HL-60 (cell line): ENCODE data around the gene OLR1.

ENCODE experiments used
- DNase-seq, 2 experiments: peaks; one replicate each; pipeline ENCODE4 v3.0.0-alpha.2; 2010 to 2020; ENCODE audit warnings: low read depth in 1 of 2, low spot score in 1 of 2
- H3K27ac ChIP-seq: fragments of 250-450 bp; sonication (Bioruptor Pico); replicated peaks from 2 replicates; pipeline ENCODE4 v1.5.1; 2020; ENCODE audit warnings: mild to moderate bottlenecking, moderate library complexity
- H3K27me3 ChIP-seq: fragments of 250-450 bp; sonication (Bioruptor Pico); 2 replicates; pipeline ENCODE4 v1.5.1; 2021; ENCODE audit warnings: mild to moderate bottlenecking, moderate library complexity; ENCODE audit not compliant: insufficient read depth, poor library complexity, severe bottlenecking
- H3K4me3 ChIP-seq: replicated peaks from 2 replicates; pipeline ENCODE4 v1.5.1; 2011; ENCODE audit warnings: mild to moderate bottlenecking, control low read depth, low read length; ENCODE audit not compliant: insufficient read depth
- GABPA ChIP-seq: IDR thresholded peaks from 2 replicates; pipeline ENCODE4 v1.6.1; 2012; ENCODE audit warnings: low read depth
- POLR2AphosphoS5 ChIP-seq: IDR thresholded peaks from 2 replicates; pipeline ENCODE4 v1.6.1; 2012; ENCODE audit warnings: low read depth
- SPI1 ChIP-seq: IDR thresholded peaks from 2 replicates; pipeline ENCODE4 v1.6.1; 2012; ENCODE audit warnings: low read depth, mild to moderate bottlenecking, borderline replicate concordance
- TF ChIP-seq, protein P1 (sequence below): IDR thresholded peaks from one replicate; pipeline ENCODE4 v1.5.1; 2011; ENCODE audit warnings: low read length, control low read depth, inconsistent platforms; ENCODE audit not compliant: insufficient read depth
- TF ChIP-seq, protein P2 (sequence below): IDR thresholded peaks from 2 replicates; pipeline ENCODE4 v1.6.1; 2012; ENCODE audit warnings: low read depth; ENCODE audit not compliant: insufficient replicate concordance

The OLR1 gene

DNA sequence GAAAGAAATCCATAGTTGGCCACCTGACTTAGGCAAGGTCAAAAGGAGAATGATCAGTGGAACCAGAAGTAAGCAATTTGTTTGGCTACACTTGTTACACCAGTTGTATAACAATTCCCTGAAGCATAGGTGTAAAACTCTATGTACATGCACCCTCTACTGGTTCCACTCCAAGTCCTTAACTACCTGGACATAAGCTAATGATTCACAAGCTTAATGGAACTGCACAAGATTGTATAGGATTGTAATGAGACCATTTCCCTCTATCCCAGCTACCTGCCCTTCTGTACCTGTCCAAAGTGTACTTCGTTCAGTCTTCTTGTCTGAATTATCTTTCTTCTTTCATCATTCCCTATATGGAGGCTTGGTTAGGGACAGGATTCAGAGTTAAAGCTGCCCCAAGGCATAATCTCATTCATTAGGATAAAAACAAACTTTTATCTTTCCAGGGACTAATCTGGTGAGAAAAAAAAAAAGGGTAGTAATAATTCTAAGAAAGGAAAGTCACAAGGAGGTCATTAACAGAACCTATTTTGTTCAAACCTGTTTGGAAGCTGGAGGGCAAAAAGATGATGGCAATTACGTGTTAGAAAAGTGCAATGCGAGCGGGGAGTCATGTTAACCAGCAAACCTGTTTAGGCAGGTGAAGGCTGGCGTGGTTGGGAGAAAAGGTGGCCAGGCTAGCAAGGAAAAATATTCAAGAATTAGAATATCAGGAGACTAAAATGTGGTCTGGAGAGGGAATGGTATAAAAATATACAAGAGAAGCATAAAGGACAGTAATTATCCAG, 4.1 kb upstream of the OLR1 start:
- no peak for TF ChIP-seq GABPA
- DNase-seq: no peak

DNA sequence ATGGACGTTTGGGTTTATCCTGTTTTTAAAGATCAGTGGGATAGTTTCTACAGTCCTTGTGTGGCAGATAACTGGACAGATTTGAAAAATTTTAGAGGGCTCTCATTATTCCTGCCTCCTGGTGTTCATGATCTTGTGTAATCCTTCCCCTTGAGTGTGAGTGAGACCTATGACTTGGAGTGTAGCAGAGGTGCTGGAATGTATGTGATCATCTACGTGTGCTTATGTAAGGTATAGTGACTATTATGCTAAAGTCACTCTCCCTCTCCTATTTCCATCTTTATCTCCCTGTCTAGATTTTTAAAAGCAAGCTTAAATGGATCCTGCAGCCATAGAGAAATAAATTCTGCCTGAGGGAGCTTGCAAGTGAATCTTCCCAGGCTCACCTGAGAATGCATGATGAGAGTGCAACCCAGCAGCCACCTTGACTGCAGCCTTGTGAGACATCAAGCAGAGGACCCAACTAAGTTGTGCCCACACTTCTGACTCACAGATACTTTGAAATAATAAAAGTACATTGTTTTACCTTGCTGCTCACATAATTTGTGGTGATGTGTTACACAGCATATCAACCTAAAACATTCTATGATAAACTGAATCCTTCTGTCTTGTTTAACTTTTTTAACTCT, 3.2 kb upstream of the OLR1 start:
- TF ChIP-seq GABPA (no peak), SPI1 (no peak), POLR2AphosphoS5 (no peak)
- TF ChIP-seq, protein P1, sequence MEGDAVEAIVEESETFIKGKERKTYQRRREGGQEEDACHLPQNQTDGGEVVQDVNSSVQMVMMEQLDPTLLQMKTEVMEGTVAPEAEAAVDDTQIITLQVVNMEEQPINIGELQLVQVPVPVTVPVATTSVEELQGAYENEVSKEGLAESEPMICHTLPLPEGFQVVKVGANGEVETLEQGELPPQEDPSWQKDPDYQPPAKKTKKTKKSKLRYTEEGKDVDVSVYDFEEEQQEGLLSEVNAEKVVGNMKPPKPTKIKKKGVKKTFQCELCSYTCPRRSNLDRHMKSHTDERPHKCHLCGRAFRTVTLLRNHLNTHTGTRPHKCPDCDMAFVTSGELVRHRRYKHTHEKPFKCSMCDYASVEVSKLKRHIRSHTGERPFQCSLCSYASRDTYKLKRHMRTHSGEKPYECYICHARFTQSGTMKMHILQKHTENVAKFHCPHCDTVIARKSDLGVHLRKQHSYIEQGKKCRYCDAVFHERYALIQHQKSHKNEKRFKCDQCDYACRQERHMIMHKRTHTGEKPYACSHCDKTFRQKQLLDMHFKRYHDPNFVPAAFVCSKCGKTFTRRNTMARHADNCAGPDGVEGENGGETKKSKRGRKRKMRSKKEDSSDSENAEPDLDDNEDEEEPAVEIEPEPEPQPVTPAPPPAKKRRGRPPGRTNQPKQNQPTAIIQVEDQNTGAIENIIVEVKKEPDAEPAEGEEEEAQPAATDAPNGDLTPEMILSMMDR: no peak
- TF ChIP-seq, protein P2, sequence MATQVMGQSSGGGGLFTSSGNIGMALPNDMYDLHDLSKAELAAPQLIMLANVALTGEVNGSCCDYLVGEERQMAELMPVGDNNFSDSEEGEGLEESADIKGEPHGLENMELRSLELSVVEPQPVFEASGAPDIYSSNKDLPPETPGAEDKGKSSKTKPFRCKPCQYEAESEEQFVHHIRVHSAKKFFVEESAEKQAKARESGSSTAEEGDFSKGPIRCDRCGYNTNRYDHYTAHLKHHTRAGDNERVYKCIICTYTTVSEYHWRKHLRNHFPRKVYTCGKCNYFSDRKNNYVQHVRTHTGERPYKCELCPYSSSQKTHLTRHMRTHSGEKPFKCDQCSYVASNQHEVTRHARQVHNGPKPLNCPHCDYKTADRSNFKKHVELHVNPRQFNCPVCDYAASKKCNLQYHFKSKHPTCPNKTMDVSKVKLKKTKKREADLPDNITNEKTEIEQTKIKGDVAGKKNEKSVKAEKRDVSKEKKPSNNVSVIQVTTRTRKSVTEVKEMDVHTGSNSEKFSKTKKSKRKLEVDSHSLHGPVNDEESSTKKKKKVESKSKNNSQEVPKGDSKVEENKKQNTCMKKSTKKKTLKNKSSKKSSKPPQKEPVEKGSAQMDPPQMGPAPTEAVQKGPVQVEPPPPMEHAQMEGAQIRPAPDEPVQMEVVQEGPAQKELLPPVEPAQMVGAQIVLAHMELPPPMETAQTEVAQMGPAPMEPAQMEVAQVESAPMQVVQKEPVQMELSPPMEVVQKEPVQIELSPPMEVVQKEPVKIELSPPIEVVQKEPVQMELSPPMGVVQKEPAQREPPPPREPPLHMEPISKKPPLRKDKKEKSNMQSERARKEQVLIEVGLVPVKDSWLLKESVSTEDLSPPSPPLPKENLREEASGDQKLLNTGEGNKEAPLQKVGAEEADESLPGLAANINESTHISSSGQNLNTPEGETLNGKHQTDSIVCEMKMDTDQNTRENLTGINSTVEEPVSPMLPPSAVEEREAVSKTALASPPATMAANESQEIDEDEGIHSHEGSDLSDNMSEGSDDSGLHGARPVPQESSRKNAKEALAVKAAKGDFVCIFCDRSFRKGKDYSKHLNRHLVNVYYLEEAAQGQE: no peak

More for the DNA sequence above, 4.1 kb upstream of the OLR1 start:
- Histone ChIP-seq H3K27me3 (no peaks in the 10 kb centered on the region), H3K4me3 (no peak overlapping the region), H3K27ac (no peak overlapping the region)

GRCh38 chr12:10170216-10170615, 1.7 kb downstream of the OLR1 start:
- DNase-seq: peak; percentile 40 to 47
- Histone ChIP-seq H3K27ac (peak overlapping the region; percentile 4; the same call in 1 of the 2 replicates), H3K4me3 (no peak overlapping the region), H3K27me3 (no peaks in the 10 kb centered on the region)
- TF ChIP-seq, protein P1: no peak
- TF ChIP-seq GABPA (no peak), SPI1 (no peak), POLR2AphosphoS5 (no peak)
- TF ChIP-seq, protein P2: no peak

More for the DNA sequence above, 3.2 kb upstream of the OLR1 start:
- Histone ChIP-seq H3K4me3 (no peak overlapping the region), H3K27me3 (no peaks in the 10 kb centered on the region), H3K27ac (no peak overlapping the region)
- no peak for DNase-seq

- DNase-seq: no peak
- Histone ChIP-seq H3K4me3 (no peak overlapping the region), H3K27ac (peak overlapping the region; percentile 22), H3K27me3 (no peaks in the 10 kb centered on the region)
- TF ChIP-seq, protein P1: no peak
- TF ChIP-seq SPI1: no peak
- TF ChIP-seq, protein P2: no peak
- no peak for TF ChIP-seq POLR2AphosphoS5
- TF ChIP-seq GABPA: no peak
These were observed 2.8 kb downstream of the OLR1 start for GRCh38 chr12:10169104-10169503.
